Neuron (in vitro differentiated cells): ENCODE results near the gene PRR5L.

ENCODE experiments used
- H2AFZ ChIP-seq: one replicate; pipeline ENCODE4 v1.6.1; 2013; ENCODE audit warnings: low read depth, mild to moderate bottlenecking, inconsistent platforms, low read length, moderate library complexity
- H3K27me3 ChIP-seq: one replicate; pipeline ENCODE4 v1.6.1; 2013; ENCODE audit warnings: low read length; ENCODE audit not compliant: insufficient read depth
- H3K36me3 ChIP-seq: one replicate; pipeline ENCODE4 v1.6.1; 2013; ENCODE audit warnings: low read length; ENCODE audit not compliant: insufficient read depth
- H3K4me1 ChIP-seq: one replicate; pipeline ENCODE4 v1.6.1; 2013; ENCODE audit warnings: low read length; ENCODE audit not compliant: insufficient read depth
- H3K4me3 ChIP-seq: 2 replicates; pipeline ENCODE4 v1.5.1; 2013; ENCODE audit warnings: mild to moderate bottlenecking, low read length, moderate library complexity
- H3K9me3 ChIP-seq: one replicate; pipeline ENCODE4 v1.6.1; 2013; ENCODE audit warnings: low read length

The PRR5L gene, protein sequence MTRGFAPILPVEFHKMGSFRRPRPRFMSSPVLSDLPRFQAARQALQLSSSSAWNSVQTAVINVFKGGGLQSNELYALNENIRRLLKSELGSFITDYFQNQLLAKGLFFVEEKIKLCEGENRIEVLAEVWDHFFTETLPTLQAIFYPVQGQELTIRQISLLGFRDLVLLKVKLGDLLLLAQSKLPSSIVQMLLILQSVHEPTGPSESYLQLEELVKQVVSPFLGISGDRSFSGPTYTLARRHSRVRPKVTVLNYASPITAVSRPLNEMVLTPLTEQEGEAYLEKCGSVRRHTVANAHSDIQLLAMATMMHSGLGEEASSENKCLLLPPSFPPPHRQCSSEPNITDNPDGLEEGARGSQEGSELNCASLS

DNA sequence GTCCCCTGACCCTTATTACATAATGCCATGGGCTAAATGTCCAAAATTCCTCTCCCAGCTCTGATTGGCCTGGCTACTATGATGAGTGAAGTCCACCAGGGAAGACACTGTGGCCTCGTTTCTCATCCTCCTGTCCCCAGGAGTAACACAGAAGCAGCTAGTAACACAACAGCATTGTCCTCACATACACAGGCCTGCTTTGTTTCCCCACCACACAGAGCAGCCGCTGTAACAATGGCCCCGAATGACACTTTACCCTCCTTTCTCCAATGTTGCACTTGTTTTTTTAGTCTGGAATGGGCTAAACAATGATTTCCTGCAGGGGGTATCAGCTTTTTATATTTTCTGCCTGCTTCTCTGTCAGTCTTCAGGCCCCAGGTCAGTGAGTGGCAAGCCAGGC, at the start of gene PRR5L:
PRR5L (plus strand) TSS at position 363 of the 400 bp plus-strand sequence. CDS start 104,834 bp downstream, outside the sequence.
- no peak within 1 kb of the TSS for H2AFZ ChIP-seq
- H3K9me3 ChIP-seq: peaks cover 2% of the 10 kb centered on the region
- no peak within 1 kb of the TSS for H3K4me3 ChIP-seq
- H3K27me3 ChIP-seq: no peaks in the 10 kb centered on the region
- H3K36me3 ChIP-seq: no peaks in the 10 kb centered on the region
- peaks cover 24% of the 10 kb centered on the region for H3K4me1 ChIP-seq

DNA sequence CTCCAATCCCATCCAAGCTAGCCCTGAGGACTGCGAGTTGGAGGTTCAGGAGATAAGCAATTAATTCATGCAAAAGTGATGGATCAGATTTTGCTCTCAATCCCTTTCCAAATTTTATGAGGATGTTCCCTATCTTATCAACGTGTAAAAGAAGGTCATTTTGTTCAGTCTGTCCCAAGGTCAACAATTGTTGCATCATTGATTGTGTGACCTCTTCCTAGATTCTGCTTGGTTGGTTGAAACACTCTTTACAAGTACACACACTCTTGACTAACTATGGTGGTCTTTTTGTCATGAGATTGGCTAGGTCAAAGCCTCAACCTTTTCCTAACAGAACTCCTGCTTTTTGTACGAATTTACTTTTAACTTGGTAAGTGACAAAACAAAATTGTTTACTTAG, 48.6 kb upstream of the PRR5L start:
- H3K4me3 ChIP-seq: no peak overlapping the region
- no peak overlapping the region for H2AFZ ChIP-seq
- H3K4me1 ChIP-seq: peaks cover 16% of the 10 kb centered on the region
- no peaks in the 10 kb centered on the region for H3K36me3 ChIP-seq
- peaks cover 8% of the 10 kb centered on the region for H3K9me3 ChIP-seq
- H3K27me3 ChIP-seq: no peaks in the 10 kb centered on the region

DNA sequence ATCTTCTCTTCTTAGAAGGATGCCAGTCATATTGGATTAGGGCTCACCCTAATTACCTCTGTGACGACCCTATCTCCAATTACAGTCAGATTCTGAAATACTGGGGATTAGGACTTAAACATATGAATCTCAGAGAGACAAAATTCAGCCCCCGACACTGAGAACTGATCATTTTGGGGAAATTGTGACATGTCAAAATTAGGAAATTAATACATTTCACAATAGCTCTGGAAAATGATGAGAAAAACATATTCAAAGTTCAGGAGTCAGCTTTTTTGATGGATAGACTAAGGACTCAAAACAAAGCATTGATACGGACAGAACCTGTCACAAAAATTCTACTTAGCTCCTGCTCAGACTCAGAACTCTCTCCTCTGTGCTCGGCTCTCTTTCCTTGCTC, 47.7 kb upstream of the PRR5L start:
- Histone ChIP-seq H3K27me3 (no peaks in the 10 kb centered on the region), H3K36me3 (no peaks in the 10 kb centered on the region), H3K4me1 (peaks cover 26% of the 10 kb centered on the region), H3K4me3 (no peak overlapping the region), H3K9me3 (peaks cover 8% of the 10 kb centered on the region), H2AFZ (no peak overlapping the region)

DNA sequence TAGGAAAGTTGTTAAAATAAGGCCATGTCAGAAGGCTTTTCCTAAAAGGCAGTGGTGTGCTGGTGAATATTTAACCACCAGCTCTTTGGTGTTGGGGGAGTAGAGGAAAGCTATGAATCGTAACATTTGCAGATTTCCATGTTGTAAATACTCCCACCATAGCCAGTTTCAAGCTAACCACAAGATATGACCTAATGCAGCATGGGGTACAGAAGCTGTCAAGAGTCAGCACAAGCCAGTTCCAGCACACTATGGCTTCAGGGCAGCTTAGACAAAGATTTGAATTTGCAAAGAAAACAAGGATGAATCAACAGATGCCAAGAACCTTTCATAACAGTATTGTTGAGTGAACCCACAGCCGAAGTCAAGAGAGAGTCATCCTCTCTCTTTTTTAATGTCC, 46.8 kb upstream of the PRR5L start:
- H2AFZ ChIP-seq: no peak overlapping the region

DNA sequence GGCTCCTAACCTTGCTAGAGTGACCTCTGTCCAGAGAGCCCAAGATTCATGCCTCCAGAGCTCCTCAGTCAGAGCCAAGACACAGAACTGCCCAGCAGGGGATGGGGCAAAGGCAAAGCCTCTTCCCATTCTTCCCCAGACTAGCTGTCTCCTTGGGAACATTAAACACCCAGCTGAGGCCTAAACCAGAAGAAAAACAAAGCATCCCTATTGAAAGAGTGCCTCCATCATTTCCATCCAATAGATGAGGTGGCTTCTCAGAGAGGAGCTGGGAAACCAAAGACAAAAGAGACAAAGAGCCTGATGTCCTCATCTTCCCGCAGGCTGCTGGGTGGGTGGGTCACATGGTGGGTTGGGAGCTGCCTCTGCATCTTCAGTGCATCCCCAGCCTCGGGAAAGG, 44.3 kb upstream of the PRR5L start:
- Histone ChIP-seq H3K4me1 (peaks cover 28% of the 10 kb centered on the region), H3K9me3 (peaks cover 4% of the 10 kb centered on the region), H3K4me3 (no peak overlapping the region), H3K36me3 (no peaks in the 10 kb centered on the region), H2AFZ (no peak overlapping the region), H3K27me3 (no peaks in the 10 kb centered on the region)

More for the DNA sequence above, 46.8 kb upstream of the PRR5L start:
- H3K36me3 ChIP-seq: no peaks in the 10 kb centered on the region
- no peak overlapping the region for H3K4me3 ChIP-seq
- H3K9me3 ChIP-seq: peaks cover 8% of the 10 kb centered on the region
- H3K27me3 ChIP-seq: no peaks in the 10 kb centered on the region
- peaks cover 28% of the 10 kb centered on the region for H3K4me1 ChIP-seq

DNA sequence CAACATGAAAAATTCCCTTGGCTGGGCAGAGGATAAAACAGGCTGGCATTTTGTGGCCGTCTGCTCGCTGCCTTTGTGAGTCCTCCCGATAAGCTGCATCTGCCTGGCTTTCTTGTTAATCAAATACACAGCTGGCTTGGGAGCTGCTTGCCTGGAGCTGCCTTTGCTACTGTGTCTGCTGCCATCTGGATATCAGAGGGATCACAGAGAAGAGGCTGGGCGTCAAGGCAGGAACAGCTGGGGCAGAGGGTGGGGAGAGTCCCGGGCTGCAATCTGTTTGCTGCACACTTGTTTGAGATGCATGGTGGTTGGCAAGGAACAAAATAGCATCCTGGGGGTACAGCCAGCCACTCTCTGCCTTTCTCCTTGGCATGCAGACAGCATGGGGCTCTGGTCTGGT, 42.9 kb upstream of the PRR5L start:
- Histone ChIP-seq H3K4me1 (peaks cover 38% of the 10 kb centered on the region), H3K9me3 (peaks cover 4% of the 10 kb centered on the region), H3K36me3 (no peaks in the 10 kb centered on the region), H3K4me3 (no peak overlapping the region), H2AFZ (no peak overlapping the region), H3K27me3 (no peaks in the 10 kb centered on the region)

DNA sequence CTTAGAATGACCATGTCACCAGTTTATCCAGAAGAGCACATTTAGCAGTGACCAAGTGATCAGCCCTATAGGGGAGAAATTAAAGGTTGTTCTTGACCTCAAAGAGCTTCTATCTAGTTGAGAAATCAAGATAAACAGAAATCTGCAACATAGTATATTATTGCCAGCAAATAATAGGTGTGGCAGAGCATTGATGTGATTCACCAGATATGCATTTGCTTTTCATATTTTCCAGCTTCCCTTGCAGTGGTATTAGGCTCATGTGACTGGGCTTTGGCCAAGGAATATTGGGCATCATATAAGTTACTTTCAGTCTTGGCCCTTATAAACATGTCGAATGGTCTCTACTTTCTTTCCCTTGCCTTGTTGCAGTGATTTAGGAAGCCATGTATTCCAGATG, 41.4 kb upstream of the PRR5L start:
- Histone ChIP-seq H3K9me3 (peaks cover 4% of the 10 kb centered on the region), H3K27me3 (no peaks in the 10 kb centered on the region), H3K36me3 (no peaks in the 10 kb centered on the region), H3K4me3 (no peak overlapping the region), H3K4me1 (peaks cover 38% of the 10 kb centered on the region), H2AFZ (no peak overlapping the region)

DNA sequence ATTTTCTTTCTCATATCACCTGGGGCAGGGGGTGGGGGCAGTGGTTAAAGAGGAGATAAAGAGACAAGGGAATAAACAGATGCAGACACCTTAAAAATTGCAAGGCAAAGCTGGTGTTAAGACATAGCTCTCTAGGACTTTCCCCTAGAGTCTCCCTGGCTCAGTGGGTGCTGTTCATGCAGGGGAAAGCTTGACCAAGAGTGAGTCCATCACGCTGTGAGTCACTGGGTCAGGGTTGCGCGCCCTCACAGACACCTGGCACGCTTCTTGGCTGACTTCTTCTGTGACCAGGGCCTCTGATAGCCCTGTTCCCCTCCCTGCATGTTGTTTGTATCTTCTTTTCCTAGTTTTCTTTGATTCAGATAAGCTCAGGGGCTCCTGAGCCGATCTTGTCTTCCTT, 38.7 kb upstream of the PRR5L start:
- Histone ChIP-seq H3K9me3 (no peaks in the 10 kb centered on the region), H3K4me3 (no peak overlapping the region), H3K36me3 (no peaks in the 10 kb centered on the region), H3K27me3 (no peaks in the 10 kb centered on the region), H3K4me1 (peaks cover 23% of the 10 kb centered on the region), H2AFZ (no peak overlapping the region)

DNA sequence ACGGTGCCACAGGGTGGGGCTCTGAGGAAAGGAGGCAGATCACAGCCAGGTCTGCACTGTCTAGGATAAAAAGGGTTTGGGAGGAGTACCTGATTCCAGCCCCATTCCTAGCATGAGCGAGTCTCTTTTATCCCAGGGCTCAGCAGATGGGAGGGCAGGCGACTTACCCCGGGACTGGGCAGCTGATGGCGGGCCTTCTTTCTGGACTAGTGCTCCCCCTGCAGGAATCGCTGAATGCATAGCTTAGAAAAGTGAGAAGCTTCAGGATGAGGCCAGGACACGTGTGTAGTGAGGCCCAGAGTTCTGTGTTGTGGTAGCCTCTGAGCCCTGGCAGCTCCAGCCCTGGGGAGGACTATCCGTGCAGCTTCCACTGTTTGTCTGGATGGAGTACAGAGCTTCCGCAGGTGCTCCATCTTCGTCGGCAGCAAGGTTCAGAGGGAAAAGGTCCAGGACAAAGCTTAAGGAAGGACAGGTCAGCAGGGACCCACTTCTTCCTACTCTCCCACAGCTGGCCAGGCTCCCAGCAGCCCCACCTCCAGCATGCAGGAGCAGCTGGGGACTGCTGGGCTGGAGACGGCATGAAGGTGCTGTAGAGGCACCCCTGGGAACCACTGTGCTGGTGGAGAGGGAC, 37.2 kb upstream of the PRR5L start:
- H3K4me3 ChIP-seq: no peak overlapping the region
- H3K36me3 ChIP-seq: no peaks in the 10 kb centered on the region
- peaks cover 11% of the 10 kb centered on the region for H3K4me1 ChIP-seq
- H3K27me3 ChIP-seq: no peaks in the 10 kb centered on the region
- H3K9me3 ChIP-seq: no peaks in the 10 kb centered on the region
- H2AFZ ChIP-seq: no peak overlapping the region

DNA sequence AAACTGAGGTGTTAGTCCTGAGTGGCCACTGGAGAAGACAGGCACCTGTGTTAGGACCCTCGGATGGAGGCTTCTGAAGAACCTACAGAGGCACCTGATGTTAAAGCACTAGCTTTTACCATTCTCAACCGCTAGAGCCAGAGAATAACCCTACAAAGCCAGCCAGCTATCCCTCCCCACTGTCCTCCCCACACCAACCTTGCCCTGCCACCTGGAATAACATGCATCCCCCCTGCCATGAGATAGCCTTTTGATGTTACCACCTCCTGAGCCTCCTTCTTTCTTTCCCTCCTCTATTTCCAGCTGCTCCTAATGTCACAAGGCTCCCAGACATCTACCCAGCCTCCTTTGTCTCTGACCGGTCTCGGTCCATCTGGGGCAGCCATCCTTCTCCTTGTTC, 35.0 kb upstream of the PRR5L start:
- peaks cover 13% of the 10 kb centered on the region for H3K4me1 ChIP-seq

DNA sequence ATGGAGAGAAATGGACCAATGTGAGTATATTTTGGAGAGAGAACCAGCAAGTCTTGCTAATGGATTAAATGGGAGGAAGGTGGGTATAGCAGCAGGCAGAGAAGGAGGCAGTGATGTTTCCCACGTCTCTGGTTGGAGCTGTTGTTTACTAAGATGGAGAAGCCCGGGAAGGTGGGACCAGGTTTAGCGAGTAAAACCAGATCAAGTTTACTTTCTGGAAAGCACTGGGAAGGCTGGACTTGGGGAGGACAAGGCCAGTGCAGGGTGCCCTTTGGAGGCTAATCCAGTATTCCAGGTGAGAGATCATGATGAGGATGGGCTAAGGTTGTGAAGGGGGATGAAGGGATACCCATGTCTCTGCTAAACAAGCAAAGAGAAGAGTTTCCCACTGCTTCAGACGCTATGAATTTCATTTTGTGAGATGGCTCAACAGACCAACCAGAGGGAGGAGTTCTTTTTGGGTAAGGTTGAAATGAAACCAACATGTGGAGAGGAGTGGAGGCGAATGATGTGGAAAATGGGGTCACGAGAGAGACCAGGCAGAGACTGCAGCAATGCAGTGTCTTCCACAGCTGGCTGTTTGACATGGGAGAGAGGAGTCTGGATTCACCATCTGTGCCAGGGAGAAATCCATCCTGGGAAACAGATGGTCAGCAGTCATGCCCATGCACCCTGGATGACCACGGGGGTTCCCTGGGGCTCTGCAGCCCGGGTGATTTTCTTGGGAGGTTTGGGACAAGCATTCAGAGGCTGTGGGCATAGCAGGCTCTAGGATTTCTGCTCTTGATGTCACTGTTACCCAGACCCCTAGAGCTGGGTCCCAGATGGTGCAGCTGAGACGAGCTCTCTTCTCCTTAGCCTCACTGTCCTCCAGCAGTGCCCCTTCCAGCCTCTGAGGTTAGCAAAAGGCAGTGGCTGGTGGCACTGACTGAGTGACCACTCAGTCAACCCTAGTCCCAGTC, 31.8 kb upstream of the PRR5L start:
- H3K9me3 ChIP-seq: no peaks in the 10 kb centered on the region
- no peak overlapping the region for H3K4me3 ChIP-seq
- no peaks in the 10 kb centered on the region for H3K27me3 ChIP-seq
- H2AFZ ChIP-seq: no peak overlapping the region
- peaks cover 3% of the 10 kb centered on the region for H3K4me1 ChIP-seq
- no peaks in the 10 kb centered on the region for H3K36me3 ChIP-seq

More for the DNA sequence above, 35.0 kb upstream of the PRR5L start:
- Histone ChIP-seq H2AFZ (no peak overlapping the region), H3K4me3 (no peak overlapping the region), H3K9me3 (no peaks in the 10 kb centered on the region), H3K27me3 (no peaks in the 10 kb centered on the region), H3K36me3 (no peaks in the 10 kb centered on the region)

DNA sequence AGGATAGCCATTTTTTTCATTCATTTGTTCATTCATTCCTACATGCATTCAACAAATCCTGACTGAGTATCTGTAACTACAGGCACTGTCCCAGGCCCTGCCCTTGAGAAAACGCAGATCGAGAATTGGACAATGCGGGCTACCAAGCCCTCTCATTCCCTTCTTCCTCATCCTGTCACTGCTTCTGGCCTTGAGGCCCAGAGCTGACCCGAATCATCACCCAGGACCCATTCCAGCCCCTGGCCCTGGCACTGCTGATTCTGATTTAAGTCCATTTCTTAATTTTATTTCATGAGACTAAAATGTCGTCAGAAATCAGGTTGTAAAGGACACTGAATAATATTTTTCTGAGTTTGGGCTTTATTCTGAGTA, 31.1 kb upstream of the PRR5L start:
- H2AFZ ChIP-seq: no peak overlapping the region
- no peaks in the 10 kb centered on the region for H3K36me3 ChIP-seq
- H3K9me3 ChIP-seq: peaks cover 3% of the 10 kb centered on the region
- no peaks in the 10 kb centered on the region for H3K27me3 ChIP-seq
- no peak overlapping the region for H3K4me3 ChIP-seq
- H3K4me1 ChIP-seq: peaks cover 3% of the 10 kb centered on the region
